GM21447 (cell line): ENCODE data around the gene TRPT1.

Experiments used
- ATAC-seq: cut with Tn5 transposase; IDR thresholded peaks from one replicate; pipeline ENCODE4 v1.9.1; 2021; ENCODE audit not compliant: unreplicated experiment

TRPT1 gene, protein sequence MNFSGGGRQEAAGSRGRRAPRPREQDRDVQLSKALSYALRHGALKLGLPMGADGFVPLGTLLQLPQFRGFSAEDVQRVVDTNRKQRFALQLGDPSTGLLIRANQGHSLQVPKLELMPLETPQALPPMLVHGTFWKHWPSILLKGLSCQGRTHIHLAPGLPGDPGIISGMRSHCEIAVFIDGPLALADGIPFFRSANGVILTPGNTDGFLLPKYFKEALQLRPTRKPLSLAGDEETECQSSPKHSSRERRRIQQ

DNA sequence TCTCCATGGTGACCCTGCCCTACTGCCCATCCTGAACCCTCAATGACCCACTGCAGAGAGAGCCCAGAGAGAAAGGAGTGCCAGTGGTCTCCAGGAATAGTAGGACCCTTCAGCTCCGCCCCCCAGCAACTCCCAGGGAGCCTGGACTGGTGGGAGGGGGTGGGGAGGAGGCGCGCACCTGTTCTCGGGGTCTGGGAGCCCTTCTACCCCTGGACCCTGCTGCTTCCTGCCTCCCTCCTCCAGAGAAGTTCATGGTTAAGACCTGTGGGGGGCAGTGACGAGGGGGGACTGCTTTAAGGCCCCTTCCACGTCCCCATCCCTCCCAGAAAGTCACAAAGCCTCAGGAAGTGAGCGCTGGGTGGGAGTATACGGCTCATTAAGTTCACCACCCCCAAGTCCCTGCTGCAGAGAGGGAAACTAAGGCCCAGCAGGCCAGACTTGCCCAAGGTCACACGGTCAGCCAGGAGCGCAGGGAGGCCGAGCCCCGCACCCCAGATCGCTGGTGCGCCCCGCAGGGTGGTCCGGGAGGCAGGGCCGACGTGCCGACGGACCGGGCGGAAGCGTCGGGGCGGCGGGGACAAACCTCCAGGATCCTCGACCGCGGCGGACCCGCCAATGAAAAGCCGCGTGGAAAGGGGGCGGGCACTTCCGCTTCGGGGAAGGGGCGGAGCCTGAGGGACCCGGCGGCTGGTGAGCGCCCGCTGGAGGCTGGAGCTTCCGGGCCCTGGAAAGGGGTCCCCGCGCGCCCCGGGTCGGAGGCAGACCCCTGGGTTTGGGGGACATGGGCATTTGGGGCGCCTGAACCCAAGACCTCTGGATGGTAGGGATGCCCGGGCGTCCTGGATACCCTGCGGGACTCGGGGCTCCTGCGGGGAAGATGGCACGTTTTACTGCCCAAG lies at the start of gene TRPT1, which contains the start of gene NUDT22:
TSS of gene TRPT1 (minus strand) at position 579 of the 899 bp plus-strand sequence. CDS start at position 253, 326 bp downstream.
TSS of gene NUDT22 (plus strand) at position 667 of the 899 bp plus-strand sequence. CDS start 379 bp downstream, outside the sequence.
- ATAC-seq: peak; percentile 29

DNA sequence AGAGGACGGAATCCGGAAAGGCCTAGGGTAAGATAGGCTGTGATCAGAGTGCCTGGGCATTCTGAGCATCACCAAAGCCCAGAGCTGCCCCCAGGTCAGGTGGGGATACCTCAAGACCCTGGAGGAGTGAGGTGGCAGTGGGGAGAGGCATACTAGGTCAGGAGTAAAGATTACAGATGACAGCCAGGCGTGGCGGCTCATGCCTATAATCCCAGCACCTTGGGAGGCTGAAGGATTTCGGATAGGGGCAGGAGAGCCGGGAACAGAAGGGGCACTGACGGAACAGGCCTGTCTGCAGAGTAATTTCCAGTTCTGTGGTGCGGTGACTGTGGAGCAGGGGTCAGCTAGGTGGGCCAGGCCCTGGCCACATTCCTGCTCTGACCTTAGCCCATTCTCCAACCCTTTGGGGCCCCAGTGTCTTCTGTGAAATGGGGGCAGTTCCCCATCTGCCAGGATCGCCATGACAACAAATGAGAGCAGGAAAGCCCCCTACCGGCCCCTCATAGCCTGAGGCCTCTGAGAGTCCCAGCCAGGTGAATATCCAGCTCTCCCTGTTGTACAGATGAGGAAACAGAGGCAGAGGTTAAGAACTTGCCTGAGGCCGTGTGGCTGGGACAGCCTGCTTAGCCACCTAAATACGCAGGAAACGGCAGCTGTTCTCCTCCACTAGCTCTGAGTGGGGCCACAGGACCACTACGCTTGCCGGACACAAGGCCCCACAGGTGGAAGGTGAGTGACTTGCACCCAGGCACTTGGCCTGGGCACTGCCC lies 49.2 kb upstream of the TRPT1 start:
- no peak for ATAC-seq

DNA sequence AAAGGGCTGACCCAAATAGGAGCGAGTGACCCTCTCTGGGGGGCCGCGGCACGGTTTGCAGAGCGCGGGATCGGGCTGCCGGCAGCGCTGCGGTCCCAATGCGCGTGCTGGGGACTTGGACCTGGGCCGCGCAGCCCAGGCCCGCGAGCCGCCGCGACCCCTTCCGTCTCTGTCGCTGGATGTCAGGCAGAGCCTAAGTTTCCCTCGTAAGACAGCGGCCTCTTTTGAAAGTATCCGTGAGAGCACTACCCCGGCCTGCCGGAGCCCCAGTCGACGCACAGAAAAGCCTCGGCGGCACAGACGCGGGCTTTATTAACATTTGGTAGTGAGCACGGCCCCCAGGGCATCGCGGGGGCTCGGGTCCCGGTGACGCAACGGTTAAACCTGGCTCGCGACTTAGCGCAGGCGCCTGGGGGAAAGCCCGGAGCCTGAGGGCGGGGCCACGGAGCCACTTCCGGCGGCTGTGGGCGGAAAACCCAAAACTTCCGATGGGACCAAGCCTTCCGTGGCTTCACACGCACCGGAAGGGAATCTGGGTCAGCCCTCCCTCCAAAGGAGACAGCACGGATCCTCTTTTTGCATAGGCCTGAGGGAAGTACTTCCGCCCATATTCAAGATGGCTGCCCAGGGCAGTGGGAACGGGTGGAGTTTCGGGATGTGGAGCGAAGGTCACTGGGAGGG lies 43.7 kb upstream of the TRPT1 start:
- peak; percentile 66 for ATAC-seq

DNA sequence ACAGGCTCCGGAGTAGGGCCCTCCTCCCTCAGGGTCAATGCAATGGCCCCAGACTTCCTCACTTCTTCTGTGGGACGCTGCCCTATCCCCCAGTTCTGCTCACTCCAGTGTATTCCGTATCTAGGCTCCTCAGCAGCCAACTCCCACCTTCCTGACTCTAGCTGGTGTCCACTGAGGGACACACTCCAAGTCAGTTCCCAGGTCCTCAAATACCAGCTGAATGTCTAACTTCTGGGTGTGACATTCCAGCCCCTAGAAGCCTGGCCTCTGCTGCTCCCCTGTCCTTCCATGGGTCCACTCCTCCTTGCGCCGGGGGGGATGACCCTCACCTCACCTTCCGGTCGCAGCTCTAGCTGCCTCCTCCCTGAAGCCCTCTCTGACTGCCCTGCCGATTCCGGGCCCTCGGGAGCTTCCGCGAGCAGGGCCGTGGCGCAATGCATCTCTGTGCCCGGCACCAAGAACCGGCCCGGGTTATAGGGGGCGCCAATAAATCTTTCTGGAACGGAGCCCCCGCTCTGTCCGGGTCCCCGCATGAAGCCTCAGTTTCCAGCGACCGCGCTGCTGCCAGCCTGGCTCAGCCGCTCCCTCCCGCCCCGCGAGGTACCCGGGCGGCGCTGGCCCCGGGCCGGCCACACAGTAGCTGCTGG lies 43.0 kb upstream of the TRPT1 start:
- ATAC-seq: peak; percentile 6

DNA sequence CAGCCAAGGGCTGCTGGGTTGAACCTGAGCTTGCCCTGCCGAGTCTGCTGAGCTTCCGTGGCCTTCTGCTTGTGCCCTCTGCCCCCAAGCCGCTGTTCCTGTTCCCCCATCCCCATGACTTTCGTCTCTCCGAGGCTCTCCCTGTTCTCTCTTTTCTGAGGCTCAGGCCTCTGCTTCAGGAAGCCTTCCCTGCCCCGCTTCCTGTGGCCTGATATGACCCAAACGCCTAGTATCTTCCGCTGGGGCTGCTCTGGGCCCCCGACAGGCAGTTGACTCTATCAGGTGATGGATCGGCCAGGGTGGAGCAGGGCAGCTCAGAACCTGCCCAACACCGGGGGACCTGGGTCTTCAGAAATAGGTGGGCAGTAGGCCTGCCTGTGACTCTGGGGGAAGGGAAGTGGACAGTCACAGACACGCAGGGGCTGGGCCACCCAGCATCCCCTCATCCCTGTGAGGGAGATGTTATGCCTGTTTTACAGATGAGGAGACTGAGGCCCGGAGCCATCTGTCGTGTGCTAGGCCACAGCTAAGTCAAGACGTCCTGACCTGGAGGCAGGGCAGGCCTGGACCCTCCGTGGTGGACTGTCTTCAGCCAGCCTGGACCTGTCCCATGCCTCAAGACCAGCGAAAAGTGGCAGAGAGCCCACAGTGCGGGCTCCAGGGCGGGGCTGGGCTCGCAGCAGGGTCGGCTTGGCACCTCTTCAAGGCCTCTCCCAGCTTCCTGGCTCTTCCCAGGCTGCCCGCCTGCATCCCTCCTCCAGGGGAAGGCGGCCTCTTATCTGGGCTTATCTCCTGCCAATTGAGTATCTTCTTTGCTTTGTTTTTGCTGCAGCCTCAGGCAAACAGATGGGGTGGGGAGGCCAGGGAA lies 42.3 kb upstream of the TRPT1 start:
- ATAC-seq: no peak

DNA sequence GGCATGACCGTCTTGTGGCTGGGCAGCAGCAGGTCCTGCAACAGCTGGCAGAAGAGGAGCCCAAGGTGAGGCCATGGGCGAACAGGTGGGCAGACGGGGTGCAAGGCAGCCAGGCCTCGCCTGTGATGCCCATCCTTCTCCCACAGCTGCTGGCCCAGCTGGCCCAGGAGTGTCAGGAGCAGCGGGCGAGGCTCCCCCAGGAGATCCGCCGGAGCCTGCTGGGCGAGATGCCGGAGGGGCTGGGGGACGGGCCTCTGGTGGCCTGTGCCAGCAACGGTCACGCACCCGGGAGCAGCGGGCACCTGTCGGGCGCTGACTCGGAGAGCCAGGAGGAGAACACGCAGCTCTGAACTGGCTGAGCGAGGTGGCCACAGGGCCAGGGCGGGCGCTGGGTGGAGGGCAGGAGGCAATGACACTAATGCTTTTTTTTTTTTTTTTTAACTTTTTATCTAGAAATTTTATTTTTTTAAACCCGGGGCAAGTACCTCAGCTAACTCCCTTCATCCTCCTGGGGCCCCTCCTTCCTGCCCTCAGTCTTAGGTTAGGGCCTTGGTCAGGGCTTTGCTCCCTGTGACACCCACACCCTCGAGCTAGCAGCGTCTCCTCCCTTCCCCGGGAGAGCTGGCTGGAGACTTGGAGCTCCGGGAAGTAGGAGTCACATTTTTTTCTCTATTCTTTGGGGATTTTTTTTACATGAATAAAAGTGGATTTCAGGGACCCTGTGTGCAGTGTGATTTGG lies 41.4 kb upstream of the TRPT1 start:
- ATAC-seq: no peak

DNA sequence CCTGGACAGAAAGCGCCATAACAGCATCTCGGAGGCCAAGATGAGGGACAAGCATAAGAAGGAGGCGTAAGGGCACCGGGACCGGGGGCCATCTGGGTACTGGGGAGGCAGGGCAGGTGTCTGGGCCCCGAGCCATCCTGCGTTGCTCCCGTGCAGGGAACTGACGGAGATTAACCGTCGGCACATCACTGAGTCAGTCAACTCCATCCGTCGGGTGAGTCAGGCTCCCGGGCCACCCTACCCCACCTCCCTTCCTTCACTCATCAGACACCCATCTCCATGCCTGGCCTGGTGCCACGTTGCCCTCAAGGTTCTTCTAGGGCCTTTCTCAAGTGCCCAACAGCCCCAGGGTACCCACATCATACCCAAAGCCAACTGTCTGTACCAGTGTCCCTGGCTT lies 40.4 kb upstream of the TRPT1 start:
- ATAC-seq: no peak

DNA sequence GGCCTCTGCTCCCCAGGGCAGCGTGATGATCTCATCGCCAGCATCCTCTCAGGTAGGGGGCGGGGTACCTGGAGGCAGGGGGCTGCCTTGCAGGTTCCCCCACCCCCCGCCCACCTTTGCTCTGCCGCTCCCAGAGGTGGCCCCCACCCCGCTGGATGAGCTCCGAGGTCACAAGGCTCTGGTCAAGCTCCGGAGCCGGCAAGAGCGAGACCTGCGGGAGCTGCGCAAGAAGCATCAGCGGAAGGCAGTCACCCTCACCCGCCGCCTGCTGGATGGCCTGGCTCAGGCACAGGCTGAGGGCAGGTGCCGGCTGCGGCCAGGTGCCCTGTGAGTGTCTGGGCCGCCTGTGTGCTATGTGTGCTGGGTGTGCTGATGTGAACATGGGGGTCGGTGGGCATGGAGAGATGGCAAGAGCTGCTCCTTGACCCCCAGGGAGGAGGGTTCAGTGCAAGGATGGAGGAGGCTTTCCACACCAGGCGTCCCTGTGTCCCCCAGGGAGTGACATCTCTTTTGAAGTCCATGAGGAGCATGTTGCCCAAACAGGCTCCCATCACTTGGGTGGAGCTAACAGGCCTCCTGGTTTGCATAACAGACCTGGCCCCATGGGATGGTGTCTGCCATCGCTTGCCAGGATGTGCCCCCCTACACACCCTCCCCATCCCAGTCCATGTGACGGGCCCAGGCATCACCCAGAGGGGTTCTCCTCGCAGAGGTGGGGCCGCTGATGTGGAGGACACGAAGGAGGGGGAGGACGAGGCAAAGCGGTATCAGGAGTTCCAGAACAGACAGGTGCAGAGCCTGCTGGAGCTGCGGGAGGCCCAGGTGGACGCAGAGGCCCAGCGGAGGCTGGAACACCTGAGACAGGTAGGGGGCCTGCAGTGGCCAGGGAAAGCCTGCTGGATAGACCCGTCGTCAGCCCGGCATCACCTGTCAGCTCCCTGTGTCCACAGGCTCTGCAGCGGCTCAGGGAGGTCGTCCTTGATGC lies 39.5 kb upstream of the TRPT1 start:
- ATAC-seq: no peak

DNA sequence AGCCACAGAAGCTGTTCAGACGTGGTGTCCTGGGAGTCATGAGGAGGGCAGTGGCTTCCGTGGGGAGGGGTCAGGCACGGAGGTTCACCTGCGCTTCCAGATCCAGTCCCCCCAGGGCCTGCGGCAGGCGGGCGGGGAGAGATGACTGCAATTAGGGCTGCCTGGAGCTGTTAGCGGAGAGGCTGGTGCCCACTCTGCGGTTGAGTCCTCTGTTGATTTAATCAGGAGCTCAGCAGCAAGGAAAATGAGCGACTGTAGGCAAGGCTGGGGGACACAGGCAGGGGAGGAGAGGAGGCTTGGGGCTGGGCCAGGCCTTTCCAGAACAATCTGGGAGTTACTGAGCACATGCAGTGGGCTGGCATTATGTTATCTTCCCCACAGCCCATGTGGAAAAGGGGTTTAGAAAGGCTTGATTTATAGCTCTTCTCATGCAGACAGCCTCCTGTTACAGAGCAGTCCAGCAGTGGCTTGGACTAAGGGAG lies 38.4 kb upstream of the TRPT1 start:
- no peak for ATAC-seq

DNA sequence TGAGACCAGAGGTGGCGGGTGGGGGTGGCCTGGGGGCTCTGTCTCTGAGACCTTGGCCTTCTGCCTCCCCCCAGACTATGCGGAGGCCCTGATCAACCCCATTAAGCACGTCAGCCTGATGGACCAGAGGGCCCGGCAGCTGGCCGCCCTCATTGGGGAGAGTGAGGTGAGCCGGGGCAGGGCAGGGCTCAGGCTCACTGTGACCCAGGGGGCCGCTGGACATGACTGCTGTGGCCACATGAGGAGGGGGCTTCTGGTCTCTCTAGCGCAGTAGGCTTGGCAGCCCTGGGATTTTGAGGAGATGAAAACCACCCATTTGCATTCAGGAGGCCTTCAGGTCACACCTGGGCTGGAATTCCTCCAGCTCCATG lies 37.9 kb upstream of the TRPT1 start:
- ATAC-seq: no peak

DNA sequence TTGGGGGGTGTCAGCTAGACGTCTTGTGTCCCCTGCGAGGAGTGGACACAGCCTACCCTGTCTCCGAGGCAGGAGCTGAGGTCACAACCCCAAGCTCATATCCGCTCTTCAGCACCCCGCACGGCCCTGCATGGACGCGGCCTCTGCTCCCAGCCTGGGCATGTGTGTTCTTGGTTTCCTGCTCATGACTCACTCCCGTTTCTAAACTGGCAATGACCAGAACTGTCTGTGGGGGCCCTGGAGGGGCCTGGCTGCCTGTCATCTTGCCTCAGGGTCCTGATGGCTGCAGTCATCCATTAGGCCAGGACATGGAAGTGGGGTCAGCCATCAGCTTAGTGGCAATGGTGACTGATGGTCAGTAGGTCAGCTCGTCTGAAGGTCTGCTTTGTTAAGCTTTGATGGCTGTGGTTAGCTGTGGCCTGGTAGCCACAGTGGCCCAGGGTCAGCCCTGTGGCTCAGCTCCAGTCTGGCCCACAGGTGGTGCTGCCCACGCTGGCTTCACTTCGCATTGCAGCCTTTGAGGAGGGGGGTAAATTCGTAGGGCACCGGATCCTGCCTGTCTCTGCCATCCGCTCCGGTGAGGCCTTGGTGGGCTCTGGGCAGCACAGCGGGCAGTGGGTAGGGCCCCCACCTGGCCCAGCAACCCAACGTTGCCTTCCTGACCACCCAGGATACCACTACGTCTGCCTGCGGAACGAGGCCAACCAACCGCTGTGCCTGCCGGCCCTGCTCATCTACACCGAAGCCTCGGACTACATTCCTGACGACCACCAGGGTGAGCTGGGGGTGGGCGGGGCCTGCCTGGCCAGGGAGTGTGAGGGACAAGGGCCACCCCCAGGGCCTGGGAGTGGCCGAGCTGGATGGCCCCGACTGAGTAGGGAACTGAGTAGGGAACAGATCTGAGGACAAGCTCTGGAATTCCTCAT lies 37.3 kb upstream of the TRPT1 start:
- ATAC-seq: no peak

DNA sequence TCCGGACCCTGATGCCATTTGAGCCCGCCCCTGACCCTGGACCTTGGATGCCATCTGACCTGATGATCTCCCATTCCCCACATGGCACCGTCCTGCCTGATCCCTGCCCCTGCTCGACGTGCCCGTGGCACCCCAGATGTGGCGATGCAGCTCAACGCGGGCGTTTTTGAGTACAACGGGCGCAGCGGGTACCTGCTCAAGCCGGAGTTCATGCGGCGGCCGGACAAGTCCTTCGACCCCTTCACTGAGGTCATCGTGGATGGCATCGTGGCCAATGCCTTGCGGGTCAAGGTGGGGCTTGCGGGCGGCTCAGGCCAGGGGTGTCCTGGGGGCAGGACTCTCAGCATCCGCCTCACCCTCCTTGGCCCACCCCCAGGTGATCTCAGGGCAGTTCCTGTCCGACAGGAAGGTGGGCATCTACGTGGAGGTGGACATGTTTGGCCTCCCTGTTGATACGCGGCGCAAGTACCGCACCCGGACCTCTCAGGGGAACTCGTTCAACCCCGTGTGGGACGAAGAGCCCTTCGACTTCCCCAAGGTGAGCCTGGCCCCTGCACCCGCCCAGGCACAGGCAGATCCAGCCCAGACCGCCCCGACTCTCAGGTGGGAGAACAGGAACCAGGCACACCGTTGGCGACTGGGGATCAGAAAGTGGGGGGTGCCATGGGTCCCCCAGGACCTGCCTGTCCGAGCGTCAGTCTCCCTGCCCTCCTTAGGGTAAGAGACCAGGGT lies 36.5 kb upstream of the TRPT1 start:
- ATAC-seq: no peak

DNA sequence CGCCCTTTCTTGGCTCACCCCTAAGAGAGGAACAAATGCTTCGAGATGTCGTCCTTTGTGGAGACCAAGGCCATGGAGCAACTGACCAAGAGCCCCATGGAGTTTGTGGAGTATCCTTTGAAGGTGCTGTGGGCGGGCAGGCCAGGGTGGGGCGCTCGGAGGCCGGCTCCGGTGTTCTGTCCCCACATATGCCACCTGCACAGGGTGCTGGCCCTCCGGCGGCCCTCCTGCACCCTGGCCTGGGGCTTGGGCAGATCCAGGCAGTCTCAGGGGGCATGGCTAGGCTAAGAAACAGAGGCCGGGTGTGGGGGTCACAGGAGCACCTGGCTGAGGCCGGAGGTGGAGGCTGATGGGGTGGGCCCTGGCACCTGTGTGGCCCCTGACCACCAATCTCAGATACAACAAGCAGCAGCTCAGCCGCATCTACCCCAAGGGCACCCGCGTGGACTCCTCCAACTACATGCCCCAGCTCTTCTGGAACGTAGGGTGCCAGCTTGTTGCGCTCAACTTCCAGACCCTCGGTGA lies 35.6 kb upstream of the TRPT1 start:
- no peak for ATAC-seq

DNA sequence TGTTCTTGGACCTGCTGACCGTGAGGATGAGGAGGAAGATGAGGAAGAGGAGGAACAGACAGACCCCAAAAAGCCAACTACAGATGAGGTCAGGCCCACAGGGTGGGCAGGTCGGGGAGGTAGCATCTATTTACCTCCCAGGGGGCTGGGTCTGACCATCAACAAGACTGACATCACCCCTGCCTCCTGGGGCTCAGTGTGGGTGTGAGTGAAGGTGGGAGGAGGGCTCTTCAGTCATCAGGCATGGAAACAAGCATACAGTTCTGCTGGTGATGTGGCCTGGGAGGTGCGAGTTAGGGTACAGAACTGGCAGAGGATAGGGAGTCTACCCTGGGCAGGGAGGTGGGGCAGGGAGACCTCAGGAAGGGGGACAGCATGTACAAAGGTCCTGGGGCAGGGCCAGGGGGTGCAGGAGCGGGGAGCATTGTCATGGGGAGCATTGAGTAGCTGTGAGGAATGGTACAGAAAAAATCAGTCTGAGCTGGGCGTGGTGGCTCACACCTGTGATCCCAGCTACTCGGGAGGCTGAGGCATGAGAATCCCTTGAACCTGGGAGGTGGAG lies 34.2 kb upstream of the TRPT1 start:
- no peak for ATAC-seq

DNA sequence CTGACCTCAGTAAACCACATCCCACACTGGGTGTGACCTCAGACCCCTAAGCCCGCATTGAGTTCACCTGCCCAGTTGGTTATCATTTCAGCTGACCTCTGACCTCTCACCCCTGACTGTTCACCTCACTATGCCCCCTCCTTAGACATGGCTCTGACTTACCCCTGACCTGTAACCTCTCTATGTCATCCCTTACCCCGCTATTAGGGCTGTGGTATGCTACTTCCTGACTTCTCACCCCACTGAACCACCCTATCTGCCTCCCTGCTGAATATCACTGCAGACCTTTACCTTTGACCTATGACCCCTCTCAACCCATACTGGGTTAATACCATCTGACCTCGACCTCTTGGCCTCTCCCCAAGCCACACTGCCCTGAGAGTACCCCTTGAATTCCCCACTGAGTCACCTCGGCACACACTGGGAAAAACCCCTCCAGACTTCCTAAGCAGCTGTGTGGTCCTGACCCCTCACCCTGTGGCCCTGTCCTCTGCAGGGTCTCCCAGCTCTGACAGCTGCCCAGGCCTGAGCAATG lies 33.6 kb upstream of the TRPT1 start:
- ATAC-seq: no peak
